DMS114 treated with DMSO at 0.1 percent for 48 hours (cell line): ENCODE measurements around the gene TRAF5.
"Not testable (repeated sequence)": the region's sequence is repeated elsewhere in the genome, so short reads cannot be mapped to it uniquely, and the experiment has no call there.

ENCODE experiments used
- DNase-seq: peaks from one replicate; lab custom pipeline; 2025; ENCODE audit not compliant: unreplicated experiment; lab: John Stamatoyannopoulos, UW

The TRAF5 gene

DNA sequence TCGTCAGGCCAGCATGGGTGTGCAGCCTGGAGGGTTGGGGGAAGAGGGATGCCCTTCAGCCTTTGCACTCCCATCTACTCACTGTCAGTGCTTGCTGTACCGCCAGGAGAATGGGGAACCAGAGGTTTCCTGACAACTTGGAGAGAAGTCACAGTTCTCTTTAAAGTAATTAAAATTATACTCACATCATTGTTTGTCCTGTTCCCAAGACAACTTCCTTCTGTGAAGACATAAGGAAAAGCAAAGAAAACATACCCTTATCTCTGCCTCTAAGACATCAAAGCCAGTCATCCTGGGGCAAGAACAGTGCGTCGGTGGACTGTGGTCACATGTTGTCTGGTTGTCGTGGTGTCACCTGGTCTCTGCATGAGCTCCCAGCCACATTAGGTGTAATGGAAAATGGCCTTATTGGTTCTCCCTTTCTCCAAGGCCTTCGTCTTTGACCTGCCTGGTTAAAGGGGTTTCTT lies 17.6 kb downstream of the TRAF5 start:
- no peak for DNase-seq

- no peak for DNase-seq
Observed at GRCh38 chr1:211345719-211346118, 19.1 kb downstream of the TRAF5 start.

DNA sequence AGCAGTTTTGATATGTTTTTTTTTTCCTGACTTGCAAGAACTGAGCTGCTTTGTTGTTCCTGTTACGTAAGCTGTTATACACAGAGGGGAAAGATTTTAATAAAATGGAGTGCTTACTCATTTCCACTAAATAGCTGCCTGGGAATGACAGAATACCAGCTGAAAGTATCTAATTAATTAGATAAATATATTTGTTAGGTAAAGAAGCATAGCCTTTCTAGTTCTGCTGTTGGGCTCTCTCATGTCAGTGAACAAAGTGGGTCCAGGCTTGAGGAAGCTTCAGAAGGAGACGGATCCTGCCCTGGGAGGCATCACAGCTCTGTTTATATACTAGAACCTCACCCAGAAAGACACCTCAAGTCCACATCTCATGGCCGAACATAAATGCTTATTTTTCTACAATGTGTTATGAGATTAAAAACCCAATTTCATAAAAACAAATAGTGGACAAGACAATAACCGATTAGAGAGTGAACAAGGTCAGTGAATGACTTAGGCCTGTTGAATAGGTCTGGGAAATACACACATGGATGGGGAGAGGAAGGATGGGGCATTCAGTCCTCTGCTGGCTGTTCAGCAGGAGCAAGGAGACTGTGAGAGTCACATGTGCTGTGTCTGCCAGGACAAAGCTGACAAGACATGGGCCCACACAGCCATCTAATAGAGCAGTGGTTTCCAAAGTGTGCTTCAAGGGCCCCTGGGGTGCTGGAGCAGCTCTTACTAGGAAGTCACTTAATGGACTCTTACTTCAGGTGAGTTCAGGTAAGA lies 20.6 kb downstream of the TRAF5 start:
- no peak for DNase-seq

GRCh38 chr1:211348547-211348946 lies 21.9 kb downstream of the TRAF5 start:
- DNase-seq, result no peak

GRCh38 chr1:211349741-211350140 lies 23.1 kb downstream of the TRAF5 start:
- DNase-seq, result no peak

DNA sequence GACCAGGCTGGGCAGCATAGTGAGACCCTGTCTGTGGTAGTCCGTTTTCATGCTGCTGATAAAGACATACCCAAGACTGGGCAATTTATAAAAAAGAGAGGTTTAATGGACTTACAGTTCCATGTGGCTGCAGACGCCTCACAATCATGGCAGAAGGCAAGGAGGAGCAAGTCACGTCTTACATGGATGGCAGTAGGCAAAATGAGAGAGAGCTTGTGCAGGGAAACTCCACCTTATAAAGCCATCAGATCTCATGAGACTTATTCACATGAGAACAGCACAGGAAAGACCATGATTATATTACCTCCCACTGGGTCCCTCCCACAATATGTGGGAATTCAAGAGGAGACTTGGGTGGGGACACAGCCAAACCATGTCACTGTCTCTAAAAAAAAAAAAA lies 25.4 kb downstream of the TRAF5 start:
- not testable (repeated sequence) for DNase-seq

GRCh38 chr1:211352465-211352864 lies 25.8 kb downstream of the TRAF5 start:
- DNase-seq, result no peak

DNA sequence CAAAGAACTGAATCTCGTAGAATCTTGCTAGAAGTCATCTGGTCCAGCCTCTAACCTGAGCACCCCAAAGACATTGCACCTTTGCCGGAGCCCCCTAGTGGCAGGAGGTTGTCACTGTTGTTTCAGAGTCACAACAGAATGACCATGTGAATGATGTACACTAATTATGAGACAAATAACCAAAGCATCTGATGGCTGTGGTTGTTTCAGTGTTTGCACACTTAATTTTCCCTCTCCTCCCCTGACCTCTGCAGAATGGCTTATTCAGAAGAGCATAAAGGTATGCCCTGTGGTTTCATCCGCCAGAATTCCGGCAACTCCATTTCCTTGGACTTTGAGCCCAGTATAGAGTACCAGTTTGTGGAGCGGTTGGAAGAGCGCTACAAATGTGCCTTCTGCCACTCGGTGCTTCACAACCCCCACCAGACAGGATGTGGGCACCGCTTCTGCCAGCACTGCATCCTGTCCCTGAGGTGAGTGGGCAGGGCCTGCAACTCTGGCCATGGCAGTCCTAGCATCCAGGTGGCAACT lies 26.4 kb downstream of the TRAF5 start:
- DNase-seq, result no peak

DNA sequence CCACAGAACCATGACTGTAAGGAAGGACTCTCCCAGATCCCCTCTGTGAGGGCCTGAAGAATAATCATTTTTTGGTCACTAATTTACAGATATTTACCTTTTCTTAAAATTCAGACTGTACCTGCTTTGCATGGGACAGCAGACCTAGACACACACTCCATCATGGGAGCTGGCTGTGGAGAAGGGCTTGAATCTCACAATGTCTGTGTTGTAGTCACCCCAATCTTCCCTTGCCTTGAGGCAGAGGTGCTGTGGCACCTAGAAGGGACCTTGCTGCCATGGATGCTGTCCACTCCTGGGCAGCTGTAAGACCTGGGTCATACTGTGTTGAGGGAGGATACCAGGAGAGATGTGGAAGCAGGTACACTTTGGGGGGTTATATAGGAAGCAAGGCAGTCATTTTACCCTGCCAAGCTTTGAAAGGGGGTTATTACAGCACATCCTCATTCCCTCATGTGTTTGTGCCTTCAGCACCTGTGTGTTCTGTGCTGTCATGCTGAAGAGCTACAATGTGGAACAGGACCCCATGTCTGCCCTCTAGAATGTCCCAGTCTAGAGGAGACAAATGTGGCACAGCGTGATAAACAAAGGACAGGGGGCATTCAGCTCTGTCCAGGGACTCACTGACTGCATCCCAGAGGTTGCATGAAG lies 27.1 kb downstream of the TRAF5 start:
- DNase-seq, result no peak

DNA sequence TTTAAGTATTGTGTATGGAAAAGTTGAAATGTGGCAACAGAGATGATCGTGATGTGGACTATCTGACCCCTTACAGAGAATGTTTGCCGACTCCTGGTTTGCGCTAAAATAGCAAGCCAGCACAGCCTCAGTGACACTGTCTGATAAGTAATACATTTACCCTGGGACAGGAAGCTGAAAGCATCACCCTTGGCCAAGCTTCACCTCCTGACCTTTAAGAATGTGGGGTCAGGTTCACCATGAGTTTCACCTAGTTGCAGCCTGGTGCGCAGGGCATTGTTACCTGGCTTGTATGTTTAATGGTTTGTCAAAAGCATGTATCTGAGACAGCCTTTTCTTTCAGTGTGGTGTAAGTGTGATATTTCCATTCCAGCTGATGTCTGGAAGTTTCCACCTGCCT lies 29.2 kb downstream of the TRAF5 start:
- no peak for DNase-seq

GRCh38 chr1:211356723-211357407 lies 30.2 kb downstream of the TRAF5 start:
- no peak for DNase-seq

GRCh38 chr1:211358685-211359084 lies 32.1 kb downstream of the TRAF5 start:
- no peak for DNase-seq

DNA sequence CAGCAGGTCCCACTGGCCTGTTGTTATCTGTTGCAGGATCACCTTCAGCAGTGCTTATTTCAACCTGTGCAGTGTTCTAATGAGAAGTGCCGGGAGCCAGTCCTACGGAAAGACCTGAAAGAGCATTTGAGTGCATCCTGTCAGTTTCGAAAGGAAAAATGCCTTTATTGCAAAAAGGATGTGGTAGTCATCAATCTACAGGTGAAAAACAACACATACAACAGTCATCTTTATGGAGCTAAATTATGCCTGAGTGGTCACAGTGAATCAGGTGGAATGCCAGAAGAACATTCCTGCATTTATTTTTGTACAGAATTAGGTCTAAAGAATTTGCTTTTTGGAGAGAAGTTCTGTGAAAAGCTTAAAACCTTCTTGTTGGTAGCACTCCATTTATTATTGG lies 33.2 kb downstream of the TRAF5 start:
- no peak for DNase-seq

DNA sequence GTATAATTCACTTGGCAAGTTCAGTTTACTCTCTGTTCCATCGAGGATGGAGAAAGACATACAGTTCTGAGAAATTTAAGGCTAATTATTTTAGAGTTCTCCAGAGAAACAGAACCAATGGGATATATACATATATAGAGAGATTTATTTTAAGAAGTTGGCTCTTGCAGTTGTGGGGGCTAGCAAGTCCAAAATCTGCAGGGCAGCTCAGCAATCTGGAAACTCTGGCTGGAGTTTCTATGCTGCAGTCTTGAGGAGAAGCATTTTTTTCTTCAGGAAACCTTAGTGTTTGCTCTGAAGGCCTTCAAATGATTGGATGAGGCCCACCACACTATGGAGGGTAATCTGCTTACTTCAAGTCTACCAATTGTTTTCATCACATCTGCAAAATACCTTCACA lies 34.6 kb downstream of the TRAF5 start:
- no peak for DNase-seq

GRCh38 chr1:211369640-211370039 lies 43.0 kb downstream of the TRAF5 start:
- DNase-seq, result no peak

GRCh38 chr1:211370669-211371068 lies 44.0 kb downstream of the TRAF5 start:
- DNase-seq, result no peak

DNA sequence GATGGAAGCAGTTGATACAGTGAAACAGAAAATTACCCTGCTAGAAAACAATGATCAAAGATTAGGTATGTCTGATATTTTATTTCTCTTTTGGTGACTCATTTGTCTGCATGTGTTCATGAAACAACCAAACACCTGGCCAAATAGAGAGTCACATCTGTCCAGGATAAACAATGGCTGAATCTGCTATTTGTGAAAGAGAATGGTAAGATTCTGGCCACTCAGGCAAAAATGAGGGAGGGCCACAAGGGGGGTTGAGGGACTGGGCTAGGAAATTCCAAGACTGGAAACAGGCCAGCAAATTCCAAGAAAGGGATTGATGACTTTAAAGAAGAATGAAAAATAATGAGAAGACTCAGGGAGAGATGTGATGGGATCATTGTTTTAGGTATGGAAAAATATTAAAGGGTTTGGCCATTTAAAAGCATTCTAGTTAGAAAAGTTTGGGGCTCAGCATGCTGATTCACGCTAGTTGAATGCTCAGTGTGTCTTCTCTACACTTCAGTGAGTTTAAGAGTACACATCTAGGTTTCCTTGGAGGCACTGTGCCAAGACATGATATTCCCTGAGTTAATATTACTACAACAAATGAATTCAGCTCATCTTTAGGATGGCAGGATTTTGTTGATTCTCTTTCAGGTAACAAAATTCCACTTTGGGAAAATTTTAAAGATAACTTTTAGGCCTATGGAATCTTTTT lies 44.9 kb downstream of the TRAF5 start:
- no peak for DNase-seq

GRCh38 chr1:211372463-211372862 lies 45.8 kb downstream of the TRAF5 start:
- DNase-seq, result no peak

DNA sequence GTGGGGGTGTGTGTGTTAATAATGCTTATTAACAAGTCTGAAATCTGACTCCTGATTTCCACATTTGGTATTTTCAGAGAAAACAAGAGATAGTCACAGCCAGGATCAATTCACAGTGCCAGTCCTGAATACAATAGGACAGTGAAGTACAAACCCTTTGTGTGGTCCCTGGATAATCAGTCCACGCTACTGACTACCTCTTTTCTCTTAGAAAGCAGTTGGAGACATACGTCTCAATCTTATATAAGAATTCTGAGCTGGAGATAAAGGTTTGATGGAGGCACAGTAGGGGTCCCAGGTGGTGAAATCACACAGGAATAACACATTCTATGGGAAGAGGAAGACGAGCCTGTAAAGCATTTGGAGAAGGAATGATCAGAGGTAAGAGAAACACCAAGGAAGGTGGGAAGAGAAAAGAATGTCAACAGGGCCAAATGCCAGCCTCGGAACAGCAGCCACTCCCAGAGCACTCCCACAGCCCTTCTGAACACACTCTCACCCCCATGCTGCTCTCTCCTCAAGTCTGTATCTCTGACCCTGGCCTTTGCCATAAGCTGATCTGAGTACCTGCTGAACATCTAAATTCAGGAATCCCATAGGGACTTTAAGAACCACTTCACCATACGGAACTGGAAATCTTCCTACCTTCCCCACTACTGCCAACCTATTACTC lies 48.6 kb downstream of the TRAF5 start:
- DNase-seq, result no peak

DNA sequence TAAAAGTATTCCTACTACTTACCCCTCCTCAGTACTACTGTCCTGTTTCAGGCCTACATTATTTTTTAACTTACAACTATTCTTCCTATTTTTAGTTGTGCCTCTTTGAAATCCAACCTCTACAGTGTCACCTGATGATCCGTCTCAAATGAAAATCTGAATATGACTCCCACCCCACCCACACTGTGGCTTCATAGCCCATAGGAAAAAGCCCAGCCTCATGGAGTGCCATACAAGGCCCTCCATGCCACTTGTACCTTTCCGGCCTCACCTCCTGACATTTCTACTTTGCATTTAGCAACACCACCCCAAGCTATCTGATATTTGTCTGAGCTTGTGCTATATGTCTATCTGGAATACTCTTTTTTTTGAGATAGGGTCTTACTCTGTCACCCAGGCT lies 49.3 kb downstream of the TRAF5 start:
- no peak for DNase-seq
